Measurements from ENCODE around the gene GDPD2.
"Not testable (repeated sequence)": the region's sequence is repeated elsewhere in the genome, so short reads cannot be mapped to it uniquely, and the experiment has no call there.

The GDPD2 gene, protein sequence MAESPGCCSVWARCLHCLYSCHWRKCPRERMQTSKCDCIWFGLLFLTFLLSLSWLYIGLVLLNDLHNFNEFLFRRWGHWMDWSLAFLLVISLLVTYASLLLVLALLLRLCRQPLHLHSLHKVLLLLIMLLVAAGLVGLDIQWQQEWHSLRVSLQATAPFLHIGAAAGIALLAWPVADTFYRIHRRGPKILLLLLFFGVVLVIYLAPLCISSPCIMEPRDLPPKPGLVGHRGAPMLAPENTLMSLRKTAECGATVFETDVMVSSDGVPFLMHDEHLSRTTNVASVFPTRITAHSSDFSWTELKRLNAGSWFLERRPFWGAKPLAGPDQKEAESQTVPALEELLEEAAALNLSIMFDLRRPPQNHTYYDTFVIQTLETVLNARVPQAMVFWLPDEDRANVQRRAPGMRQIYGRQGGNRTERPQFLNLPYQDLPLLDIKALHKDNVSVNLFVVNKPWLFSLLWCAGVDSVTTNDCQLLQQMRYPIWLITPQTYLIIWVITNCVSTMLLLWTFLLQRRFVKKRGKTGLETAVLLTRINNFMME

DNA sequence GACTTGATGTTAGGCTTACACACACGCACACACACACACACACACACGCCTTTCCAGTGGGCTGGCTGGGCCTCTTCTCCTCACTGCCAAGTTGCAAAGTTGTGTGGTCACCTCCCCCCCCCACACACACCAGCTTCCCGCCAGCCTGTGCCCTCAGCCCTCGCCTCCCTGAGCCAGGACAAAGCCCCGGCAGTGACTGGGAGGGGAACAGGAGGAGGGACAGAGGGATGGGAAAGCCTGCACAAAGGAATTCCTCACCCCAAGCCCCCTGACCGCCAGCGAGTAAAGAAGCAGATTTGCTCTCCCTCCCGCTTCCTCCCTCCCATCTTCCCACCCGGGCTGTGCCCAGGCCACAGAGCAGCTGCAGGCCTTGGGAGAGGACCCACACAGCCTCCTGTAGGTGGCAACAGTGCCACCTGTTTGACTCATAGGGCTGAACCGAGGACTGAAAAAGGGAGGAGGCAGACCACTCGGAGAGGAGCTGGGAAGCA is at the start of gene GDPD2:
TSS of gene GDPD2 (plus strand) at position 464 of the 491 bp plus-strand sequence. CDS start 1,671 bp downstream, outside the sequence.
- DNase-seq, result no peak

DNA sequence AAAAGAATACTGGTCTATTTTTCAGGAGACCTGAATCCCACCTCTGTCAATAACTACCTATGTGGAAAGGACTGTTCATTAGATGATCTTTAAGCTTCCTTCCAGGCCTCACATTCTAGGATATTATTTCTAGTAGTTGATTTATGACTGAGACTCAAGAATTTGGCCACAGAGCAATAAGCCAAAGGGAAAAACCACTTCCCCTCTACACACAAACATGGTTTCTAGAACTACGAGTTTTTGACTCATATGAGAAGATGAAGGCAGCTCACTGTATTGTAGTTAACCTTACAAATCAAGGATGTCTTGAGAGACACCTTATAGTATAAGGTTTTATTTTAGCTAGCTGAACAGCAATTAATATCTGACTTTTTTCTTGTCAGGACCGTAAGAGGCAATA is 36.9 kb upstream of the GDPD2 start:
- DNase-seq, result no peak

DNA sequence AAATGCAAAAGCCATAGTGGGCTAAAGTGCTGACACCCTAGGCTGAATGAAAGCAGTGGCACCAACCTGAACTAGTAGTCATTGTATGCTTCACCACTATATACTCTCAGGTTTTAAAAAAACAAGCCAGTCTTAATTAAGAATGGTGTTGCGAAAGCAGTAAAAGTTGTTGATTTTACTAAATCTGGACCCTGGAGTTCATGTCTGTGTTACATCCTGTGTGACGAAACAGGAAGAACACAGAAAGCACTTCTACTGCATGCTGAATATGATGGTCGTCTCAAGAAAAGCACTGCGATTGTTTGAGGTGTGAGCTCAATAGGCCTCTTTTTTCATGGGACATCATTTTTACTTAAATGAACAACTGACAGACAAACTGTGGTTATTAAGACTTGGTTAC is 24.2 kb upstream of the GDPD2 start:
- DNase-seq, result no peak

DNA sequence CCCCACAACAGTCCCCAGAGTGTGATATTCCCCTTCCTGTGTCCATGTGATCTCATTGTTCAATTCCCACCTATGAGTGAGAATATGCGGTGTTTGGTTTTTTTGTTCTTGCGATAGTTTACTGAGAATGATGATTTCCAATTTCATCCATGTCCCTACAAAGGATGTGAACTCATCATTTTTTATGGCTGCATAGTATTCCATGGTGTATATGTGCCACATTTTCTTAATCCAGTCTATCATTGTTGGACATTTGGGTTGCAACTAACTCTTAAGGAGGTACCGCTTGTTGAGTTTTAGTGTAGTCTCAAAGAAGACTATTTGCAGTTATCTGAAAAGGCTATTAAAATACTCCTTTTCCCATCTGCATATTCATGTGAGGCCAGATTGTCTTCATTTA is 22.9 kb upstream of the GDPD2 start:
- not testable (repeated sequence) for DNase-seq

DNA sequence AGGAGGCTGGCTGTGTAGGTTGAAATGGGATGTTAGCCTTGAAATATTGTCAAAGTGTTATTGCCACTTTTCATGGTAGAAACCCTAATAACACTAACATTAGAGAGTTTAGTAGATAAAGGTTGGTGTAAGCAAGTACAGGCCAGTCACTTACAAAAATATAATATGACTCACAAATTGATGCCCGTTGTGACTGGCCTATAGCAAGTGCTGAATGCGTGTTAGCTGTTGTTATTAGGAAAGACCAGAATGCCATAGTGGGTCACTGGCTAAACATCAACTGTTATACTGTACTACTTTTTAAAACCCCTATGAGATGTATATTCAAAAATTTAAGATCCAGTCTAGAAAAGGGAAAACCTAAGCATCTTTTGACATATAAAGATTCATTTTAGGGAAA is 20.4 kb upstream of the GDPD2 start:
- DNase-seq, result no peak

DNA sequence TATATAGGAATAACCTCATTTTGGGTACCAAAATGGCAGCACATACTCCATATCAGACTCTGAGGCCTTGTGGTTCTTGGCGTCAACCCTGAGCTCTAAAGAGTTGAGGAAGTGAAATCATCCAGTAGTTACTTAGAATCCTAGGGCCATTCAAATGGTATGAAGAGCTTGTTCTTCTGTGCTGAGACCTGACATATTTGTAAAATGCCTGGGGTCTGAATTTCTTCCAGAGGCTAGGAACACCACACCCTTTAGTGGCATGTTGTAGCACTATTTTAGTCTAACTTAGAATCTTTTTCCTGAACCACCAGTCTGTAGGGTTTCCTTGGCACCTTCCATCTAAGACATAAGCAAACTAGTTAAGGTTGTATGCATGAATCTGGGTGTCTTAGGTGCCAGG is 18.1 kb upstream of the GDPD2 start:
- no peak for DNase-seq

DNA sequence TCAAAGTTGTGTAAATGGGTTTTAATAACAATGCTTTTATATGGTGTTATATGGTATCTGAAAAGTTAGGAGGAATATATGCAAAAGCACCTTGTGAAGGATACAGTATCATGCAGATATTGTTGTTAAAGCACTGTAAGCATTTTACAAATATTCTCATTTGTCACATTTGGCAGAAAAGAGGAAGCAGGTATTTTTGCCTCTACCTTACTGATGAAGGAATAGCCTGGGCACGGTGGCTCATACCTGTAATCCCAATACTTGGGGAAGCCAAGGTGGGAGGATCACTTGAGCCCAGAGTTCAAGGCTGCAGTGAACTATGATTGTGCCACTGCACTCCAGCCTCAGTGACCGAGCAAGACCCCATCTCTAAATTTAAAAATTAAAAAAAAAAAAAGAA is 12.2 kb upstream of the GDPD2 start:
- no peak for DNase-seq

DNA sequence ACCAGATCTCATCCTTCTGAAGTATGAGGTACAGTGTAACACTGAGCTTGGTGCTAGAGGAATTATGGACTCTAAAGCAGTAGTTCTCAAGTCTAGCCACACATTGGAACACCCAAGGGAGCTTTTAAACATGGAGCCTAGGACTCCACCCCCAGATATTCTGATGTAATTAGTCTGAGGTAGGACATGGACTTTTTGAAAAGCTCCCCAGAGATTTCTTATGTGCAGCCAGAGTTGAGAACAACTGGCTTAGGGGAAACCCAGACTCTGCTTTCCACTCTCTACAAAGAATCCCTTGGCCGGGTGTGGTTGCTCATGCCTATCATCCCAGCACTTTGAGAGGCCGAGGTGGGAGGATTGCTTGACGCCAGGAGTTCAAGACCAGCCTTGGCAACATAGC is 11.6 kb upstream of the GDPD2 start:
- DNase-seq, result no peak

DNA sequence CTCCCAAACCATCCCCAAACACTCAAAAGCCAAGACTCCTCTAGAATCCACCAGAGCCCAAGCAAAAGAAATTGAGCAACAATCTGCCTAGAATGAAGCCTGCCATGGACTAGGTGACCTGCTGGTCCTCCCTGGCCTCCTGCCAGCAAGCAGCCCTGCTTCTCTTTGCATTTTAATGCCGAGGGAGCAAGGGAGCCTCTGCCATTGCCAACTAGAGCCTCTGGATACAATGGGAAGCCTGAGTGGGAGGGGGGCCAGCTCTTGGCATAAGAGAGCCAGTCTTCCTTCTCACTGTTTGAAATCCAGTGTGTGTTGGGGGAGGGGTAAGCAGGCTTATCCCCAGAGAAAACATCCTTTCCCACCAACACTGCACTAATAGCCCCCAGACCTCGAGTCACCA is 1.5 kb upstream of the GDPD2 start:
- DNase-seq, result no peak

DNA sequence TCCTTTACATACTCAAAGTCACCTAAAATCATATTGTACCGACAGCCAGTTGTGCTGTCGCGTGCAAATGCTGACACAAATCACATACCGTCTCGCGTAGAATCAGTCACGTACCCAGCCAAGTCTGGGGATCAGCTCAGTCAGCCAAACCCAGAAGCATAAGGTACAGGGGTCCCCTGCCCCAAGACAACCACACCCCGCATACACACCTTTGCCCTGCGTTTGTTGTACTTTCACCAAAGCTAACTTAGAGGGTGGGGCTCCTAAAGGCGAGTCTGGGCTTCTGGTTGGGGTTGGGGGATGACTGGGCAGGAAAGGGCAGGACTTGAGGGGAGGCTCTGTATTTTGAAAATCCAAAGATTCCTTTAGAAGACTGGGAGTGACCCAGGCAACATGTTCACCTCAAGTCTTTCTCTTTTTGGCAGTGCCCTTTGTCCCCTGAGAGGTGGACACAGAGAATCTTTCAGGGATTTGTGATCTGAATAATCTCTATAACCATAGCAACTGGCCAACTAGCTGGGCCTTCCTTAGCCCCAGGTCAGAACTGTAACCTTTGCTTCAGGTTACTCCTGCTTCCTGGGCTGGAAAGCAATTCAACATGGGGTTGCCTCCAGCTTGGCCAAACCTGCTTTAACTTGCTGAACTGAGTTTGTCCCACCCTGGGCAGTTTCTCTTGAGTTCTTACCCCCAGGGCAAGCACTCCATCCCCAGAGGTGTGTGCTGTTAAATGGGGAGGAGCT is 992 bp downstream of the GDPD2 start:
- no peak for DNase-seq

DNA sequence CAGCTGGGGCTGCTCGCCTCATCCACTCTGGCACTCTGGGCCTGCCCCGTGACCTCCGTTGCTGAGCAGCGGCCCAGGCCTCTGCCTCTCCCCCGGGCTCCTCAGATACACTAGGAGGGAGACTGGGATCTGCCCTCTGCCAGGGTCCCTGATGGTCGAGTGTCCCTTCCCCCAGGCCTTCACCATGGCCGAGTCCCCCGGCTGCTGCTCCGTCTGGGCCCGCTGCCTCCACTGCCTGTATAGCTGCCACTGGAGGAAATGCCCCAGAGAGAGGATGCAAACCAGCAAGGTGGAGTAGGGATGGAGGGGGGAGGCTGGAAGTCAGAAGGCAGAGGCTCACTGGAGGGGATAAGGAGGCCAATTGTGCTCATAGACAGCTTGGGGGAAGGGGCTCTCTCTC is 1.7 kb downstream of the GDPD2 start:
- DNase-seq, result no peak

DNA sequence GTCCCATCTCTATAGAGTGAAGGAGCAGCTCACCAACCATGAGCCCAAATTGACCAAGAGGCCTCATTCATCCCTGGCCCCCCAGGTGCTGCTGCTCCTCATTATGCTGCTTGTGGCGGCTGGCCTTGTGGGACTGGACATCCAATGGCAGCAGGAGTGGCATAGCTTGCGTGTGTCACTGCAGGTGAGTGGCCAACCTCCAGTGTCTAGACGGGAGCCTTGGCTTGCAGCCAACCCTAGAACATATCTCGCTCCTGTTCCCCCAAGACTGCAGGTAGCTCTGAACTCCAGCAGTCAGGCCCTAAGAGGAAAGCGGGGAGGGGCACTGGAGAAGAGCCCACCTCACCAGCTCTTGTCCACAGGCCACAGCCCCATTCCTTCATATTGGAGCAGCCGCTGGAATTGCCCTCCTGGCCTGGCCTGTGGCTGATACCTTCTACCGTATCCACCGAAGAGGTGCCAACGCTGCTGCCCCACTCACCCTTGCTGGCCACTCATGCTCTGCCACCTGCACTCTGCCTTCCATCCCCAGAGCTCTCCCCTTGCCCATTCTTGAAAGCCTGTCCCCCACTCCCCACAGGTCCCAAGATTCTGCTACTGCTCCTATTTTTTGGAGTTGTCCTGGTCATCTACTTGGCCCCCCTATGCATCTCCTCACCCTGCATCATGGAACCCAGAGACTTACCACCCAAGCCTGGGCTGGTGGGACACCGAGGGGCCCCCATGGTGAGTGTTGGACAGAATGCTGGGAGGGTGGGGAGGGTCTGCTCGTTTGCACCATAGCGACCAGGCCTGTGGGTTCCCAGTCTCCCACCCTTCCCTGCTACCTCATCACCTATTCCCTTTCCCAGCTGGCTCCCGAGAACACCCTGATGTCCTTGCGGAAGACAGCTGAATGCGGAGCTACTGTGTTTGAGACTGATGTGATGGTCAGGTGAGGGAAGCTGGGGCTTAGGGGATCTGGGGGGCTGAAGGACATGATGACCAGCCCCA is 3.5 kb downstream of the GDPD2 start:
- no peak for DNase-seq

DNA sequence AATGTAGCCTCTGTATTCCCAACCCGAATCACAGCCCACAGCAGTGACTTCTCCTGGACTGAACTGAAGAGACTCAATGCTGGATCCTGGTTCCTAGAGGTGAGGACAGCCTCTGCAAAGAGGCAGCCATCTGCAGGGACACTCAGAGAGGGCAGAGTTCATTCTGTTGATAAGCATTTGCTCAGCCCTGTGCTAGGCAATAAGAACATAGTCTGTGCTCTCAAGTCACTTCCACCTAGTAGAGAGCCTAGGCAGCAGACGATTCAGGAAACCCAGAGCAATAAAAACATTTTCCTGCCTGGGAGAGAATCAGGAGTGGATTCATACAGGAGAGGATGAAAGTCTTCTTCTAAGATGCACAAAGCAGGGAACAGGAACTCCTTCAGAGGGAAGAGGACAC is 4.3 kb downstream of the GDPD2 start:
- DNase-seq, result no peak

DNA sequence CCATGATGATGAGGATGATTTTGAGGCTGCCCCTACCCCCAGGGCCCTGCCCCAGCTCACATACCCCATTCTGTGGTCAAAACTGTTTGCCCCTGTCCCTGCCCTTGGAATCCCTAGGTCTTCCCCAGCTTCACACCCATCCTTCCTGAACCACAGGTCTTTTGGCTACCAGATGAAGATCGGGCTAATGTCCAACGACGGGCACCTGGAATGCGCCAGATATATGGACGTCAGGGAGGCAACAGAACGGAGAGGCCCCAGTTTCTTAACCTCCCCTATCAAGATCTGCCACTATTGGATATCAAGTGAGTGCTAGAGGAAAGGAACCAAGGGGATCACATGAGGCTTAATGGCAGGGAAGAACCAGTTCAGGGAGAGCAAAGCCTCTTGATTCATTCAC is 6.6 kb downstream of the GDPD2 start:
- DNase-seq, result no peak

DNA sequence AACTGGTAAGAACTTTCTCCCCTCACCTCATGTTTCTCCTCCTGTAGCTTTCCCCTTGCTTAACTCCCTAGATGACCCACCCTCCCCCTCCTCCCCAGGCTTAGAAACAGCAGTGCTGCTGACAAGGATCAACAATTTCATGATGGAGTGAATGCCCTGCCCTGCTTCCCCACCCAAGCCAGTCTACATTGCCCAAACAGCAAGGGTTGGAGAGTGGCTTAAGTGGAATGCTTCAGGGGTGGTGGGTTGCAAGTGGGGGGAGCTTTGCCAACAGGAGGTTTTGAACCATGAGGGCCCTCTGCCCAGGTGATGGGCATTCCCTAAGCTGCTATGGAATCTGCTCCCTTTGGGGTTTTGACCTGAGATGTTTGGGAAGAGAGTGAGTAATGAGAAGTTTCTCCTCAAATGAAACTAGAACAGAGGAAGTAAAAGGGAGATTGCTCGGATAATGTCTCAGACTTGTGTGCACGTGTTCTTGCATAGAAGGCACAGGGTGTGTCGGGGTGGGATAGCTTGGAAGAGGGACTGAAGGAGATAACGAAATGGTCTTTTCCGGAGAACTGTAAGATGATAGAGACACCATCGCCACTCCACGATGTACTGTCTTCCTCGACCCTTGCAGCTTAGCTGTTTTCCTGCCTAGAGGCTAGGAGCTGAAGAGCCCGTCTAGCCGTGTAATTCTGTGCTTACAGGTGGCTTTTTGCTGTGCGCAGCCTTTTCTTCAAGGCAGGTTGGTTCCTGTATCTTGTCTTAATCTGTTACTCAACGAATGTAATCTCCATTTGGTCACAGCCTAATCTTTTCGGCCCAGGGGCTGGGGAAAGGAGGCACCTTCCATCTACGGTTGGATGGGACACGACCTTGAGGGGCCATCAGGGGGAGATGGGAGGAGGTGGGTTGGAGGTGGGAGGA is 10.1 kb downstream of the GDPD2 start:
- no peak for DNase-seq

DNA sequence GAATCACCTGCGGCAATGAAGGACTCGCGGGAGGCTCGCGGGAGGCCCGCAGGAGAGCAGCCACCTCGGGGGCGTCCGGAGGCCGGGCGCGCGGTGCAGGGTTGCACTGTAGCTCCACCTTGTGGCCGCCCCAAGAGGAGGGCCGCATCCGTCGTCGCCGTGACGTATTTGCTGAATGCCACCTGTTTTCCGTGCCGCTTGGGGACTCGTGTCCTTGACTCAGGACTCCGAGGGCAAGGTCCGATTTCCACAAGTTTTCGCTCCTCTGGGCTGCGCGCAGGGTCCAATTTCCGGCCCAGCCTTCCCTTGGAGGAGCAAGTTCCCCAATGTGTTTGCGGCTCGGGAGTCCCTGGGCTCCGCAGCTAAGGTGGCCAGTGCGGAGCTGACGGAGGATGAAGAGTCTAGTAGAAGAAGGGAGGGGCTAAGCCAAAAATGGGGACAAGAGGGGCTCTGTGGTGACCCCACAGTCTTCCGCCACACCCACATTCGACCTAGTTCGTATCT is 10.8 kb downstream of the GDPD2 start:
- DNase-seq, result peak; percentile 81

DNA sequence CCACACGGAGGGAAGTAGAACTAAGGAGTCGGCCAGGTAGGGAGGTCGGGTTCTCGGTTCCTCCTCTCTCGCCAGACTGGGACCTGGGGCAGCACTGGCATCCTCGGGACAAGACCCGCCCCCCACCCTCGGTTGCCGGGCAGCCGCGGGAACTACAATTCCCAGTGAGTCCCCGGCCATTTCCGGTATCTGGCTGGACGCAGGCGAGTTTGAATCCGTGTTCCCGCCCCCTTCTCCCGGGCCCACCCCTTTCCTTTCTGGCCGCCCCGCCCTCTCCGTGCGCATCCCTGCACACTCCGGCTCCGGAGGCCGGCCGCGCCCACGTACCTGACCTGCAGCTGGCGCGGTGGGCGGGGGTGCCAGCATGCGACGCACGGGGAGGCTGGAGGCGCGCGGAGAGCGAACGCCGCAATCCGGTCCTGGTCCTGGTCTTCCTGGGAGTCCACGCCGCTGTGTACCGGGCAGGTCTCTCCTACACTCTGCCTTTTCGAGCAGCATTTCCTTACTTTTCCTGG is 11.3 kb downstream of the GDPD2 start:
- DNase-seq, result peak; percentile 79

DNA sequence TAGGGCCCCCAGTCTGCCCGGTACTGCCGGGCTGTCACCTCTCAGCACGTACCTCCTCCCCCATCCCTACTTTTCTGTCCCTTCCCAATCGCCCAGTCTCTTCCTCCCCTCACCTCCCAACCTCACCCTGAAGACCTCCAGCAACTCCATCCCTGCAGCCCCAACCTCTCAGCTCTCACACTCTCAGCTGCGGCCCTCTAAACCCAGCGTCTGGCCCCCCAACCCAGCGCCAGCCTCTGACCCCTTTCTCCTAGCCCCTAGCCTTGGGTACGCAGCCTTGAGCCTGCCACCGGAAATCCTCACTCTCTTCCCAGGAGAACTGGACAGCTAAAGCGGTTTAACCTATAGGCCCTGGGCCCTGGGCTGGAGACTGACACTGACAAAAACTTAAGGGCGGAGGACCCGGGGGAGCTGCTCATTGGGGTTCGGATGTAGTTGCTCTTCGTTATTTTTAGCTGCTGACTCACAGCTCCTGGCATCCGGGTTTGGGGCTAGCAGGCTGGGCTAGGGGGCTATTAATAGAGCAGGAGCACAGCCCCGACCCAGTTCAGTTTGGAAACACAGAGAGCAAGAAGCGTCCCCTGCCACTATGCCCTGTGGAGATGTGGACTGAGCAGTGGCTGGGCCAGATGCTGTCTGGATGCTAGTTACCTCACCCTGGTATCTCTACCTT is 11.9 kb downstream of the GDPD2 start:
- no peak for DNase-seq

DNA sequence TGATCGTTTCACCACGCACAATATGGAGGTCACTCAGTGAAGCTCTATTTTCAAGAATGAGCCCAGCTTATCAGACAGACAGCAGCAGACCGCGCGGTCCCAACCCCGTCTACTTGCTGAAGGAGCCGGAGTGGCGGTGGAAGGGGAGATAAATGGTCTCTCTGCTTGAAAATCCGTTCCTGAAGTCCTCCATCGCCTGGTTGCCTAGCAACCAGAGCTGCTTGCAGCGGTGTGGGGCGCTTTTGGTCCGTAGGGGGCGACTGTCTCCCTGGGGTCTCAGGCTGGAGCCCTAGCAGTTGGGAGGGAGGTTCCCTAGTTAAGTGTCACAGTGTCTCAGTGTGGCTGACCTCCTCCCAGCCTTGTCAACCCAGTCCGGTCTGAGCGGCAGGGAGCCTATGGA is 13.2 kb downstream of the GDPD2 start:
- DNase-seq, result no peak

DNA sequence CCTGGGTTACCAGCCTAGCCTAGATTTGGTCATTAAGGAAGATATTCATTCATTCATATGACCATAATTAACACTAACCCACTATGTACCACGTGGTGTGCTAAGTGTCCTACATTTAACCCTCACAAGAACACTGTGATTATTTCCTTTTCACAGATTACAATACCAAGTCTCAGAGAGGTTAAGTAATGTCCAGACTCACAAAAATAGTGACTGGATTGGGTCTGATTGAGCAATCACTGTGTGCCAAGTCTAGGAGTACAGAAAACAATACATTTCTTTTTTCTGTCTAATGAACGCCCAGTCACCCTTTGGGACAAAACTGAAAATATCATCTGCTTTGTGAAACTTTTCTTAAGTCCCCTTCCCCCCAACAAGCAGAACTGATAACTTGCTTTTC is 13.9 kb downstream of the GDPD2 start:
- no peak for DNase-seq

Measured in activated CD4-positive, alpha-beta T cell treated with anti-CD3 and anti-CD28 coated beads for 48 hours (primary cell).